Neural progenitor cell (in vitro differentiated cells): Measurements from ENCODE around the gene ZNF19. TPM values are rescaled to one million over a fixed set of nuclear protein-coding genes. Genes with fewer than 3 reads are reported as not detected.
A peak's percentile ranks its signal among the peaks of the same experiment; 100 is the strongest.

ENCODE experiments used
- DNase-seq: peaks from one replicate; pipeline ENCODE4 v3.0.0-alpha.2; 2016; ENCODE audit warnings: low spot score
- H2AFZ ChIP-seq: fragments of 200-600 bp; sonication (generic); replicated peaks from 2 replicates; pipeline ENCODE4 v1.6.1; 2016; ENCODE audit warnings: antibody characterized with exemption
- H3F3A ChIP-seq: fragments of 200-600 bp; sonication (generic); 2 replicates; pipeline ENCODE4 v1.6.1; 2016; ENCODE audit warnings: antibody characterized with exemption, low read depth
- H3K27ac ChIP-seq: fragments of 200-600 bp; sonication (generic); 2 replicates; pipeline ENCODE4 v1.5.1; 2016; ENCODE audit warnings: mild to moderate bottlenecking
- H3K27me3 ChIP-seq: fragments of 200-600 bp; sonication (generic); 2 replicates; pipeline ENCODE4 v1.6.1; 2016; ENCODE audit warnings: mild to moderate bottlenecking, moderate library complexity
- H3K36me3 ChIP-seq: fragments of 200-600 bp; sonication (generic); 2 replicates; pipeline ENCODE4 v1.5.1; 2016
- H3K4me1 ChIP-seq: fragments of 200-600 bp; sonication (generic); 2 replicates; pipeline ENCODE4 v1.6.1; 2016; ENCODE audit warnings: mixed run types
- H3K4me2 ChIP-seq: fragments of 200-600 bp; sonication (generic); 2 replicates; pipeline ENCODE4 v1.6.1; 2016
- H3K4me3 ChIP-seq: fragments of 200-600 bp; sonication (generic); 2 replicates; pipeline ENCODE4 v1.5.1; 2016
- H3K79me2 ChIP-seq: fragments of 200-600 bp; sonication (generic); 2 replicates; pipeline ENCODE4 v1.6.1; 2016; ENCODE audit warnings: low read depth
- H3K9ac ChIP-seq: fragments of 200-600 bp; sonication (generic); 2 replicates; pipeline ENCODE4 v1.6.1; 2016
- H3K9me3 ChIP-seq: fragments of 200-600 bp; sonication (generic); 2 replicates; pipeline ENCODE4 v1.5.1; 2016; ENCODE audit warnings: low read depth
- H4K20me1 ChIP-seq: fragments of 200-600 bp; sonication (generic); 2 replicates; pipeline ENCODE4 v1.6.1; 2016; ENCODE audit warnings: low read depth
- H3K27ac Mint-ChIP-seq: 3 replicates; pipeline ENCODE4 v1.8.0; 2021; ENCODE audit warnings: mixed read lengths
- H3K27me3 Mint-ChIP-seq: 2 replicates; pipeline ENCODE4 v1.8.0; 2022; ENCODE audit warnings: low read depth, mild to moderate bottlenecking, inconsistent platforms, moderate library complexity, mixed read lengths; ENCODE audit not compliant: insufficient read depth
- H3K36me3 Mint-ChIP-seq: 3 replicates; pipeline ENCODE4 v1.8.0; 2021; ENCODE audit warnings: mixed read lengths
- H3K4me1 Mint-ChIP-seq: 3 replicates; pipeline ENCODE4 v1.8.0; 2021; ENCODE audit warnings: mixed read lengths
- H3K4me3 Mint-ChIP-seq: 3 replicates; pipeline ENCODE4 v1.8.0; 2021; ENCODE audit warnings: mild to moderate bottlenecking, moderate library complexity, mixed read lengths
- H3K9me3 Mint-ChIP-seq: 3 replicates; pipeline ENCODE4 v1.8.0; 2020; ENCODE audit warnings: mixed read lengths
- EZH2 ChIP-seq: fragments of 200-600 bp; sonication (generic); IDR thresholded peaks from 2 replicates; pipeline ENCODE4 v1.6.1; 2017; ENCODE audit warnings: antibody characterized with exemption, mild to moderate bottlenecking, moderate library complexity
- EZH2phosphoT487 ChIP-seq: fragments of 200-600 bp; sonication (generic); IDR thresholded peaks from 2 replicates; pipeline ENCODE4 v1.6.1; 2017; ENCODE audit warnings: antibody characterized with exemption
- total RNA-seq: library from RNA; depleted of rRNA; stranded (reverse); fragments of >200 nt; gene quantifications from 2 replicates; pipeline ENCODE4 v1.2.3, GENCODE V29; 2015; ENCODE audit warnings: low replicate concordance
- TF ChIP-seq, protein P1 (sequence below): fragments of 200-600 bp; sonication (generic); IDR thresholded peaks from 2 replicates; pipeline ENCODE4 v1.5.1; 2017; ENCODE audit warnings: antibody characterized with exemption, mild to moderate bottlenecking

Gene ZNF19
- total RNA-seq, 1 donor from 2014 or later, result 13.9 TPM

DNA sequence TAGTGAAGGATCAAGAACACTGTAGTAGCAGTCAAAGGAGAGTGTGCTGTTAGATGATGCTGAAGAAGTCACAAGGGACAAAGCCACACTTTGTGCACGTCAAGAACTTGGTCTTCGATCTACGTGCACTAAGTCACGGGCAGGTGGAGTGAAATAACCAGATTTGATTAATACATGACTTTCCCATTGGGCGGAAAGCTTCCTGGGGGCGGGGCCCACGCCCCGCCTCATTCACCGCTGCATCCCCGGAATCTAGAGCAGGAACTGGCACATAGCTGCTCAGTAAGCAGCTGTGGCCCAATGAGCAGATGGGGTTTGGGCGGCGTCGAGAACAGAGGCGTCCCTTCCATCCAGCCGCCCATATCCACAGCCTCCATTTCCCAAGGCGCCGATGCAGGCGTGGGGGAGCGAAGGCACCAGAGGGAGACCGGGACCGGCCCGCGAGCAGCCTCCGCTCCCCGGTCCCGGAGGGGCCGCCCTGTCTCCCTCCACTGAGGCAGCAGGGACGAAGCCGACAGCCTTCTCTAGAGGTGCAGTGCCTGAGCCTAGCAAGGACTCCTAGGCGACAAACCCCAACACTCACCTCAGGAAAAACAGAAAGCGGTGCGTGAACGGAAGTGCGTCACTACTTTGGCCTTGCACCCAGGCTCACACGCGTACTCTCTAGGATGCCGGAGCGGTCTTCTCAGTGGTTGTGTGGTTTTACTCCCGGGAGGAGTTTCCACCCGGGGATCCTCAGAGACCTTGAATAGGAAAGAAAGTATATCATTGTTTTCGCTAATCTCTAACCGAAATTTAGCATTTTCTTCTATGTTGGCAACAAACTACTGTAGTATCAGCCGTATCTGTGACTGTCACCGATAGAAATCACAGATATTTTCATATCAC, 4.9 kb downstream of the ZNF19 start:
- Histone ChIP-seq H3F3A (peaks cover 18% of the 10 kb centered on the region), H3K4me2 (peak overlapping the region; percentile 75), H3K79me2 (peaks cover 9% of the 10 kb centered on the region), H3K9me3 (no peaks in the 10 kb centered on the region), H4K20me1 (no peaks in the 10 kb centered on the region), H3K9ac (peak overlapping the region; percentile 74), H2AFZ (peak overlapping the region; percentile 98), H3K4me1 (peaks cover 5% of the 10 kb centered on the region), H3K4me3 (peak overlapping the region; percentile 81), H3K27me3 (no peaks in the 10 kb centered on the region), H3K36me3 (no peaks in the 10 kb centered on the region), H3K27ac (peak overlapping the region; percentile 62)
- Mint-ChIP-seq H3K27ac (peak overlapping the region; percentile 68), H3K27me3 (no peaks in the 10 kb centered on the region), H3K4me1 (peaks cover 13% of the 10 kb centered on the region), H3K36me3 (no peaks in the 10 kb centered on the region), H3K9me3 (no peaks in the 10 kb centered on the region), H3K4me3 (peak overlapping the region; percentile 92)
- TF ChIP-seq EZH2phosphoT487 (no peak), EZH2 (no peak)
- TF ChIP-seq, protein P1, sequence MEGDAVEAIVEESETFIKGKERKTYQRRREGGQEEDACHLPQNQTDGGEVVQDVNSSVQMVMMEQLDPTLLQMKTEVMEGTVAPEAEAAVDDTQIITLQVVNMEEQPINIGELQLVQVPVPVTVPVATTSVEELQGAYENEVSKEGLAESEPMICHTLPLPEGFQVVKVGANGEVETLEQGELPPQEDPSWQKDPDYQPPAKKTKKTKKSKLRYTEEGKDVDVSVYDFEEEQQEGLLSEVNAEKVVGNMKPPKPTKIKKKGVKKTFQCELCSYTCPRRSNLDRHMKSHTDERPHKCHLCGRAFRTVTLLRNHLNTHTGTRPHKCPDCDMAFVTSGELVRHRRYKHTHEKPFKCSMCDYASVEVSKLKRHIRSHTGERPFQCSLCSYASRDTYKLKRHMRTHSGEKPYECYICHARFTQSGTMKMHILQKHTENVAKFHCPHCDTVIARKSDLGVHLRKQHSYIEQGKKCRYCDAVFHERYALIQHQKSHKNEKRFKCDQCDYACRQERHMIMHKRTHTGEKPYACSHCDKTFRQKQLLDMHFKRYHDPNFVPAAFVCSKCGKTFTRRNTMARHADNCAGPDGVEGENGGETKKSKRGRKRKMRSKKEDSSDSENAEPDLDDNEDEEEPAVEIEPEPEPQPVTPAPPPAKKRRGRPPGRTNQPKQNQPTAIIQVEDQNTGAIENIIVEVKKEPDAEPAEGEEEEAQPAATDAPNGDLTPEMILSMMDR, result no peak
- DNase-seq, result peak; percentile 87

DNA sequence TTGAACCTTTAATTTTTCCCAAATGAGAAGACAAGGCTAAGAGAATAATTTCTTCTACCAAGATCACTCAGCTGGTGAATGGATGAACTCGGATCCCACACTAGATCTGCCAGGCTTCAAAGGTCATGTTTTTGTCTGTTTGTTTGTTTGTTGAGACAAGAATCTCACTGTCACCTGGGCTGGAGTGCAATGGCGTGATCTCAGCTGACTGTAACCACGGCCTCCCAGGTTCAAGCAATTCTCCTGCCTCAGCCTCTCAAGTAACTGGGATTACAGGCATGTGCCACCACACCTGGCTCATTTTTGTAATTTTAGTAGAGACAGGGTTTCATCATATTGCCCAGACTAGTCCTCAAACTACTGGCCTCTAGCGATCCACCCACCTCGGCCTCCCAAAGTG, 6.6 kb downstream of the ZNF19 start:
- H3K27ac Mint-ChIP-seq, result no peak overlapping the region
- TF ChIP-seq, protein P1, result no peak
- TF ChIP-seq EZH2 (no peak), EZH2phosphoT487 (no peak)
- Histone ChIP-seq H3K27ac (no peak overlapping the region), H3K4me3 (no peak overlapping the region), H3K27me3 (no peaks in the 10 kb centered on the region), H3K79me2 (peaks cover 9% of the 10 kb centered on the region), H3K9ac (no peak overlapping the region), H4K20me1 (no peaks in the 10 kb centered on the region), H2AFZ (no peak overlapping the region), H3K36me3 (no peaks in the 10 kb centered on the region), H3K4me2 (no peak overlapping the region), H3K4me1 (peaks cover 5% of the 10 kb centered on the region), H3F3A (peaks cover 18% of the 10 kb centered on the region), H3K9me3 (no peaks in the 10 kb centered on the region)
- no peaks in the 10 kb centered on the region for H3K9me3 Mint-ChIP-seq
- H3K27me3 Mint-ChIP-seq, result no peaks in the 10 kb centered on the region
- H3K36me3 Mint-ChIP-seq, result no peaks in the 10 kb centered on the region
- H3K4me1 Mint-ChIP-seq, result peaks cover 13% of the 10 kb centered on the region
- H3K4me3 Mint-ChIP-seq, result no peak overlapping the region
- DNase-seq, result no peak

DNA sequence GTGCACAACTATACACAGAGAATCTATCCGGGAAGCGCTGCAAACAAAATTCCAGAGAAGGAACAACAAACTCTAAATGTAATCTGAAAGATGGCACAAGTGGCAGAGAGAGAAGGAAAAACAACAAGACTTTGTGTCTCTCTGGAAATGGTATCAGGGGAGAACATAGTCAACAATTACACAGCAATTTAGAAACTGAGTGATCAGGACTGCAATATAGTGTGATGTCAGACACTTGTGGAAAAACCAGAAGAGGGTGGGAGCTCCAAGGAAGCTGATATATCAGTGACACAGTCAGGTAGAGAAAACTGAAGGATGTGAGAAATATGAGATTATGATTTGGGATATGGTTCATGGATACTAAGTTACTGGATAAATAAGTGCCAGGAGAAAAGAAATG, 8.2 kb downstream of the ZNF19 start:
- Mint-ChIP-seq H3K4me3 (no peak overlapping the region), H3K27ac (no peak overlapping the region), H3K36me3 (no peaks in the 10 kb centered on the region), H3K27me3 (no peaks in the 10 kb centered on the region), H3K4me1 (peaks cover 13% of the 10 kb centered on the region), H3K9me3 (no peaks in the 10 kb centered on the region)
- Histone ChIP-seq H3K36me3 (no peaks in the 10 kb centered on the region), H3K79me2 (peaks cover 9% of the 10 kb centered on the region), H2AFZ (no peak overlapping the region), H3F3A (peaks cover 18% of the 10 kb centered on the region), H3K4me2 (no peak overlapping the region), H3K9me3 (no peaks in the 10 kb centered on the region), H3K27ac (no peak overlapping the region), H3K4me3 (no peak overlapping the region), H4K20me1 (no peaks in the 10 kb centered on the region), H3K9ac (no peak overlapping the region), H3K27me3 (no peaks in the 10 kb centered on the region), H3K4me1 (peaks cover 5% of the 10 kb centered on the region)
- no peak for TF ChIP-seq EZH2phosphoT487
- TF ChIP-seq, protein P1, result no peak
- DNase-seq, result no peak
